NCI-H146 treated with DMSO at 0.1 percent for 48 hours (cell line): ENCODE data around the gene NOP16.

Source experiments
- DNase-seq: peaks from one replicate; lab custom pipeline; 2025; ENCODE audit not compliant: unreplicated experiment; lab: John Stamatoyannopoulos, UW

Gene NOP16

DNA sequence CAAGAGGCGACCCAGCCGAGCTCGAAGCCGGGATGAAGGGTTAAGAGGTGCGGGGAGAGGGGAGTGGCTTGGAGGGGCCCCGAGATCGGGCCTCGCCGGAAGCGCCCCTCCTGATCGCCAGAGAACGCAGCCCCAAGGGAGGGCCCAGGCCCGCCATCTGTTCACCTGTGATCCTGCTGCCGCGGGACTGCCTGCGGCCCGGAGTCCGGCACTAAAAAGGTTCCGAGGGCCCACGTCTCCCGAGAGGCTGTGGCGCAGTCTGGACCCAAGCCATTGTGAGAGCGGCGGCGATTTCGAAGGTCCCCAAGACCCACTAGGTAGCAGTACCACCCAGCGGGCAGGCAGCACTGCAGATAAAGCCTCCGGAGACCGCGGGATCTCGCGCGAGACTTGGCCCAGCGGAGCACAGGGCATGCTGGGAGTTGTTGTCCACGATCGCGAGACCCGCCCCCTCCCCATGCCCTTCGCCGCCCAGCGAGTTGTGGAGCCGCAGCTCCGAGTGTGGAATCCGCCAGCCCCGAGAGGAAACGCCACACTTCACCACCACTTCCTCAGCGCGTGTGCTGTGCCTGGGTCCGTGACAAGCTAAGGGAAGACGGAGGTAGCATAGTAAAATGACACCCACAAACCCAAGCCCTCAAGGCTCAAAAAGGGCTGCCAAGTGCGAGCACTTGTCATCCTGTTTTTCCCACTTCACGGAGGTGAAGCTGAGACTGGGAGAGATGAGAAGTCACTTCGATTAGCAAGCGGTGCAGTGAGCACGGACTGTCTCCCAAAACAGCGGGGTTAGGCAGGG lies 26.8 kb downstream of the NOP16 start, which contains the start of gene KIAA1191:
KIAA1191 (minus strand) TSS at position 328 of the 796 bp plus-strand sequence. CDS start 2,256 bp downstream, outside the sequence.
- peak; percentile 17 for DNase-seq

DNA sequence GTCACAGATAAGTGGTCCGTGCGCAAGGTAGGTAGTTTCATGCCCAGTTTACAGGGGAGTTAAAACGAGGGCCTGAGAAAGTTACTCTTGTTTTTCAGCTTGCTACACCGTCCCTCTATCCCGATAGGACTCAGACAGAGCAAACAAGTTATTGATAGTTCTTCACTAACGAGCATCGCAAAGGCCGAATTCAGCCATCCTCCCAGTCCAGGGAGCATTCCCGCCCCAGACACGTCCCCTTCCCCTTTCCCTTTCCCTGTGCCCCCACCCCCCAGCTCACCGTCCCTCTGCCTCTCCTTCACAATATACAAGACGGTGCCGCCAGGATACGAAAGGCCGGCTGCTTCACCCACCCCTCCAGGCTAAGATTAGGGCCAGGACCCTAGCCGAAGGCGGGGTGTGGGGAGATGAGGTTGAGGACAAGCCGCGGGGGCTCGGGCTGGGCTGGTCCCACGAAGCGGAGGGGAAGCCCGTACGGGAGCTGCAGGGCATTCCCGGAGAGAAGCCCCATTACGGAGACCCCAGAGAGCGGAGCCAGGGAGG lies 27.4 kb downstream of the NOP16 start:
- no peak for DNase-seq

DNA sequence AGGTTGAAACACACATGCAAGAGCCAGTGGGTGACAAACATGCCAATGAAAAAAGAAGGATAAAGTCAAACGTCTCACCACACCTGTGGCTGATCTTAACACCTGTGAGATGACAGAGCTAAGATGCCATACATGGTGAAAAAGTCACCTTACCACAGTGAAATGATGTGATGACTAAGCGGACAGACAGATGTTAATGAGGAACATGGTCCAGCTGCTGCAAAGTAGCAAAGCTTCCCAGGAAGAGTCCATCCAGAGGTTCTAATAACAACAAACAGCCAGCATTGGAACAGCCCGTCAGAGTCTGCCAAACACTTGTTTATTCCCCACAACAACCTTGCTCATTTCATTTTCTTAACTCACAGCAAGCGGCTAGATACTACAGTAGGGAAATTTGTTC lies 28.7 kb downstream of the NOP16 start:
- no peak for DNase-seq

DNA sequence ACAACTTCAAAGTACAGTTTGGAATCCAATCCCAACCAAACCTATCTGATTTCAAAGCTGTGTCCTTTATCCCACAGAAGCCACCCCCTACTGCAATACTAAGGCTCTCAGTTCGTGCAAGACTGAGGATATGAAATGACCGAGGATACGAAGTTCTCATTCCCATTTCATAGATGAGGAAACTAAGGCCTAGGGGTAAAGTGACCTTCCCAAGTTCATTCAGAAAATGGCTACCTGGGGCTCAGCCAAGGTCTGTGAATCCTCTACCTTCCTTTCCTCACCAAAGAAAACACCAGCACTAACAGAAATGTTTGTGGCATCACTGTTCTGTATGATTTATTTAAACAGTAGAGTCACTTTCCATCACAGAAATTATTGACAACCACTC lies 32.2 kb downstream of the NOP16 start:
- DNase-seq = no peak

DNA sequence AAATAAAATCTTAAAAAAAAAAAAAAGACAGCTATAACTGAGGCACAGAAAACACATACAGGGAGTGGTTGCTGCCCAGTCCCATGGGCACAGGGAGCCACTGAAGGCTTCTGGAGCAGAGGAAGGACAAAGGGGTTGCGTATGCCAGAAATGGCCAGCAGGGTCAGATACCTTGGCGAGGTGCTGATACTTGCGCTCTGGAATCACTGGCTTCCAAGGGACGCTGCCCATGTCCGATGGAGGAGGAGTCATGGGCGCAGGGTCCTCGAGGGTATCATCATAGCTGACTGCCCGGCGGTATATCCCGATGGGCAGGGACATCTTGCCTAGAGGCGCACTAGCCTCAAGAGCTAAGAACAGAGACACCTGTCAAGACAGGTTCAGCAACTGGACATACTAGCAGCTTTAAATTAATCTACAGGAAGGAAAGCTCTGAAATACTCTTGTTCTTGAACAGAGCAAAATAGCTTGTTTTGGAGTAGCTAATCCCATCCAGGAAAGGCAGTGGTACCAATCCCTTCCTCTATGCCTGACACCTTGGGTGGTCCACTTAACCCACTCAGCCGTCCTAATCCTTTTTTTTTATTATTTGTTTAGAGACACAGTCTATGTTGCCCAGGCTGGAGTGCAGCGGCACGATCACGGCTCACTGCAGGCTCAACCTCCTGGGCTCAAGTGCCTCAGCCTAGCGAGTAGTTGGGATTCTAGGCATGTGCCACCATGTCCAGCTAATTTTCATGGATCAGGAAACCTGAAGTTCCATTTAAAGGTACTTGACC lies 32.8 kb downstream of the NOP16 start:
- no peak for DNase-seq

DNA sequence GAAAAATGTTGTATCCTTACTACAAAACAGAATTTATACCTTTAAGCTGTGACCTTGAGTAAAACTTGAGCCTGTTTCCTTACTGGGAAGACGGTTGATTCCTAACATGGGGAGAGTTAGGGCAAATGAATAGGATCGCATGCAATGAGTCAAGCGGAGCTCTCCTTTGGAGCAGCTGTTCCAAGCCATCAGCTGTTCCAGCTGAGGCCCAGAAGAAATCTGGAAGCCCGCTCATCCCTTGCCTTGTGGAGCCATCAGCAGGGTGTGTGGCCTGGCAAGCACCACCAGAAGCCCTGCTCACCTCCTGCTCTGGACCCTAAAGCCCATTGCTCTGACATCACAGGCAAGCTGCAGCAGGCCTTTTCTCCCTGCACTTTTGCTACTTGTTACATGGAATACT lies 34.9 kb downstream of the NOP16 start:
- DNase-seq = no peak

DNA sequence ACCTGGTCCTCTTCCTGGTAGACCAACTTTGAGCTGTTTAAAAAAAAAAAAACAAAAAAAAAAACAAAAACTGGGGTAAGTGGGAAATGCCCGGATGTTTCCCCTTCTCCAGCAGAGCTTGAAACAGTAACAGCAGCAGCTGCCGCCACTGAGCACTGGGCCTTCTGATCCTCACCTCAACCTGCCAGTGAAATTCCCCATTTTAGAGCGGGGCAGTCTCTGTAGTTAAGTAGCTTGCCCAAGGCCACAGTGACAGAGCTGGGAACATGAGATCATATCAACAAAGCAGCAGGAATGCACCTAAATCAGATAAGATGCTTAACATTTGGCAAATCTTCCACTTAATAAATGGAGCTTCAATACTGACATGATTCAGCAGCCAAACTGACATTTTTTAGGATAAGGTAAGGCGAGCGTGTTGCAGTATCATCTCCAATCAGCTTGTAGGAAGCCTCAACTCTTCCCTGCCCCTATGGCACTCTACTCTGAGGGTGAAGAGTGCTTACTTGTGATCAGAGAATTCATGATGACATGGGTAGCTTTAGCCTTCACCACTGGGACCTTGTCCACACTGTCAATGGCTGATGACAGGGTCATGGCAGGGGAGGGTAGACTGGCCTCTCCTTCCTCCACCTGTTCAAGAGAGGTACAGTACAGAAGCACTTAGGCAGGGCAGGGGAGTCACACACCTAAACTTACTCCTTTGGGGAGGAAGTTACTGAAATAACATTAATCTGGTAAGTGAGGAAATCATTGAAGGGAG lies 36.1 kb downstream of the NOP16 start:
- DNase-seq = no peak

DNA sequence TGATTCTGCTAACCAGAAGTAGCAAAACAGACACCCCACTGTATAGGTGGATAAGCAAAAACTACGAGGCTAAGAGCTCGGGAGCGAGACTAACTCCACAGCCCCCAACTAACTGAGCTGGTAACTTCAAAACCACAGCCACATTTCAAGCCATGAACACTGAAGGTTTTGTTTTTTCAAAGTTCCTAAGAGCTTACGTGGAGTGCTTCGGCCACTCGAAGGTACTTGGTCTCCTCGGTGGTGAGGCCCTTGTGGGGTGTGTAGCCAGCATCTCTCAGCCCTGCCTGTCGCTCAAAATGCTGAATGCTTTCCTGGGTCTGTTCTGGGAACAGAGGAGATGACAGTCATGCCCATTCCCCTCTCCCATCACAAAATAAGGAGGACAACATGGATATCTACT lies 38.0 kb downstream of the NOP16 start:
- no peak for DNase-seq

DNA sequence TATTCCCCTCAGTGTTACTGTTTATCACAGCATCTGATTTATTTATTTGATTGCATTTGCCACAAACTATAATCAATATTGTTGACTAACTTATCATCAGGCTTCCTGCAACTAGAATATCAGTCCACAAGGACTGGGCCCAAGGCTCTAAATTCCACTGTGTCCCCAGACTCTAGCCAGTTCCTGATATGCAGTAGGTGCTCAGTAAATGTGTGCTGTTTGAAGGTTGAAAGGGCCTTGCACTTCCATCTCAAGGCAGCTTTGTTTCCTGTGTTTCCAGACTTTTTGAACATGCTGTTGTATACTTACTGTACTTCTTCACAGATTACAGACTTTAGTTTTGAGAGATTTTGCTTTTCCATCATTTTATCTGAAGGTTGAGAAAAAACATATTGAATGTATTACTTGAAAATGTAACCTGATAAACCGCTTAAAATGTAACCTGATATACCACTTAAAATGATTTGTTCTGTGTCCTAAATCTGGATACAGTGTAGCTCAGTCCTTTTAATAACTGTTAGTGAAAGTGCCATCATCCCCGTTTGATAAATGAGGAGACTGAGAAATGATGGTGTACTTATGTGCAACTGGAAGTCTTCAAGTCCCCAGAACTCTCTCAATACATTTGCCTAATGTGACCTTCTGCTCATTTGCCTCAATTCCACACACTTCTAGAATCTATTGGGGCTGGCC lies 45.5 kb downstream of the NOP16 start:
- no peak for DNase-seq

DNA sequence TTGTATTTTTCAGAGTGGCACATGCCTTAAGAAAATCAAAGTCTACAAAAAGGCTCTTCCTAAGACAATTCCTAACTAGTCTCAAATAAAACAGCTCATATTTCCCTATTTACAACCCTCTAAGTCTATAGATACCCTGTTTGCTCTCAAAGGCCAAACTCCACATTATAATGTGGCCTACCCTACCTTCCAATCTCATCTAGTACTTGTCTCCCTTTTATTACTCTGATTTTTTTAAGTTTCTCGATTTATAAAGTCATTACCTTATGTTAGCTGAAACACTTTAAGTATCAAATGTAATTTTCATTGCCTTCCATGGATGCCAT lies 46.3 kb downstream of the NOP16 start:
- no peak for DNase-seq

DNA sequence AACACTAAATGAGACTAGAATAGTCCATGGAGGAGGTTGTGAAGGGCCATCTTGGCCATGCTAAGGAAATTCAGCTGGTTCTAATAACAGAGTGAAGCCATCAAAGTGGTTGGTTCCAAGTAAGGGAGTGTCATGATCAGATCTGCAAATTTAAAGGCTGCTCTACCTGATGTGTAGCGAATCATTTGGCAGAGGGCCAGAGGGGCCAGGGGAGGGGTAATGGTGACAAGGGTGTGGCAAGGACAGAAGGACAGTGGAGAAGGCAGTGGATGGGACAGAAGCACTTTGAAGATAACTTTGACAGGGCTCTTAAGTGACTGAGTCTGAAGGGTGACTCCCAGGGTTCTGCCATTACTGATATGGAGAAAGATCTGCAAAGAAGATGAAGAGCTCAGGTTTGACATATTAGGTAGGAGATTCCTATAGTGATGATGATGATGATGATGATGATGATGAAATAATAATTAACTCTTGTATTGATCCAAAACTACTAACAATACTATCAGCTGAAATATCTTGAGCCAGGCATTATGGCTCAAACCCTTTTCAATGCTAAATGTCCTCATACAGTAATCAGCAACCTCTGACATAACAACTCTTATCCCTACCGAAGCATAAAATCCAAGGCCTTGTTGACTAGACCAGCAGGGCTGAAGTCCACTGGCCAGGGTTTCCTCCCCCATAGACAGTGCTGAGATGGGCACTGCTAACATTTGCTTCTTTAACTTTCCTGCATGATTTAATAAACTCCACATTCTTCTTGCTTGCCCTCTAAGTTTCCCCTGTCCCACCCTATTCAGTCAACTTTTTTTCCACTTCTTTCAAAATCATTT lies 46.9 kb downstream of the NOP16 start:
- no peak for DNase-seq

DNA sequence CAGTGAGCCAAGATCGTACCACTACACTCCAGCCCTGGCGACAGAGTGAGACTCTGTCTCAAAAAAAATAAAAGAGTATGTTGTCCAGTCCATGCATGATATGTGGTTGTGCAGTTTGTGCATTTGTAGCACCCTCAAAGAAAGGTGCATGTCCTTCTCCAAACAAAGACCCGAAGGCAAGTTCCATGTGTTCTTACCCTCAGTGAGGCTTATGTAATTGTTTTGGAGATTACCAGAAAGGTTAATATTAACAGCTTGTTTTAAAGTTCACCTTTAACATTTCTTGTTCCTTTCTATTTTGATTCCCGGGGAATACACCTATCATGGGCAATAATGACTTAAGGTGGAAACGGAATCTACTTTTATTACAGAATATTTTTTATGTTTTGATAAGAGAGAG lies 49.1 kb downstream of the NOP16 start:
- DNase-seq = no peak

DNA sequence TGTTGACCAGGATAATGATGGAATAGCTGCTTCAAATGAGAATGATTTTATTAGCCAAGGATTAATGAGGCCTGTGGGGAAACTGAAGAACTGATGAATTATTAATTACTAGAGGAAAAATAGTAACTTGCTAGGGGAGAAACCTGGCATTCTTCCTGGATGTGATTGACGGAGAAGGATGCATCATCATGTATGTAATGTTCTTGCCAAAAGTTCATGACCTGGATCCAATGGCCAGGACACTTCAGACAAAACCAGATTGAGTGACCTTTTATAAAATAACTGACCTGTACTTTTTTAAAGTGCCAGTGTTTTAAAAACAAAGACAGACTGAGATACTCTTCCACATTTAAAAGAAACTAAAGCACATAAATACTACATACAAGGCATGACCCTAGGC lies 50.5 kb downstream of the NOP16 start:
- no peak for DNase-seq

DNA sequence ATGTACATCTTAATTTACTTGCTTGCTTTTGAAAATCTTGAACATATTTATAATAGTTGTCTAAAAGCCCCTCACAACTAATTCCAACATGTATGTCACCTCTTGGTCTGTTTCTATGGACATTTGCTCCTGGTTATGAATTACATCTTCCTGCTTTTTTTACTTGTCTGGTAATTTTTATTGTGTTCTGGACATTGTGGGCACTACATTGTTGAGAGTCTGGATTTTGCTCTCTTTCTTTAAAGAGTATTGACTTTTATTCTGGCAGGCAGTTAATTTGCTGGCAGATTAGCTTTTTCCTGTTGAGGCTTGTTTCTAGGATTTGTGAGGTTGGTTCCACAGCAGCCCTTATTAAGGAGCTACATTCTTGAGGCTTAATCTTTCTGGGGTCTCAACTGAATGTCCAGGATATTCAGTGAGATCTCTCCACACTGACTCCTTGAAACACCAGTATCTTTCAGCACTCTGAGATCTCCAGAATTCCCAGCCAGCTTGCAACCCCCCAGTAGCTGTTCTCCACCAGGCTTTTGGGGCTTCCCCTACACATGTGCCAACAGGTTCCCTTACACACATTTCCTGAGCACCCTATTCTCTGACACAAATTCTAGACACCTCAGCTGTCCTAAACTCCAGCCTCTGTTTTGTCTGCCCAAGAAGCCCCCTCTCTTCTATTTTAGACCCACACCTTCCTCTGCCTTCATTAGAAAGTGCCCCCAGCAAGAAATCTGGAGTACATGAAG lies 54.2 kb downstream of the NOP16 start:
- no peak for DNase-seq
